Mesodermal cell (in vitro differentiated cells): ENCODE data around the gene AAMP.
A peak's percentile ranks its signal among the peaks of the same experiment; 100 is the strongest.

Experiments used
- H3K27ac ChIP-seq: 2 replicates; pipeline ENCODE4 v1.7.0; 2013; ENCODE audit warnings: mild to moderate bottlenecking, low read depth, low read length, moderate library complexity; ENCODE audit not compliant: severe bottlenecking
- H3K36me3 ChIP-seq: 2 replicates; pipeline ENCODE4 v1.7.1; 2013; ENCODE audit warnings: mild to moderate bottlenecking, low read length, moderate library complexity; ENCODE audit not compliant: control insufficient read depth, insufficient read depth
- H3K4me1 ChIP-seq: one replicate; pipeline ENCODE4 v1.7.1; 2013; ENCODE audit warnings: mild to moderate bottlenecking, low read length; ENCODE audit not compliant: insufficient read depth, control insufficient read depth, poor library complexity, severe bottlenecking
- H3K4me3 ChIP-seq: 2 replicates; pipeline ENCODE4 v1.7.0; 2013; ENCODE audit warnings: low read length, control low read depth, mild to moderate bottlenecking; ENCODE audit not compliant: insufficient read depth, poor library complexity, severe bottlenecking; ENCODE audit errors: extremely low read depth
- H3K9me3 ChIP-seq: 2 replicates; pipeline ENCODE4 v1.7.1; 2013; ENCODE audit warnings: mild to moderate bottlenecking, low read length, moderate library complexity; ENCODE audit not compliant: control insufficient read depth
- WGBS, 2 experiments: methylation state at CpG; one replicate each; pipeline ENCODE4 v1.1.5; 2013; ENCODE audit warnings: missing lambda C conversion rate in 2 of 2; ENCODE audit not compliant: insufficient coverage in 2 of 2; 5-methylcytosine and 5-hydroxymethylcytosine counted together

Gene AAMP

GRCh38 chr2:218263817-218264641 lies 5.9 kb downstream of the AAMP start:
- WGBS, 2 experiments, result 94 to 96% methylated on average over 12 to 15 of the region's 17 CpGs
- peaks cover 35% of the 10 kb centered on the region for H3K4me1 ChIP-seq
- no peak overlapping the region for H3K4me3 ChIP-seq
- peaks cover 53% of the 10 kb centered on the region for H3K36me3 ChIP-seq
- no peak overlapping the region for H3K27ac ChIP-seq
- H3K9me3 ChIP-seq, result no peaks in the 10 kb centered on the region

DNA sequence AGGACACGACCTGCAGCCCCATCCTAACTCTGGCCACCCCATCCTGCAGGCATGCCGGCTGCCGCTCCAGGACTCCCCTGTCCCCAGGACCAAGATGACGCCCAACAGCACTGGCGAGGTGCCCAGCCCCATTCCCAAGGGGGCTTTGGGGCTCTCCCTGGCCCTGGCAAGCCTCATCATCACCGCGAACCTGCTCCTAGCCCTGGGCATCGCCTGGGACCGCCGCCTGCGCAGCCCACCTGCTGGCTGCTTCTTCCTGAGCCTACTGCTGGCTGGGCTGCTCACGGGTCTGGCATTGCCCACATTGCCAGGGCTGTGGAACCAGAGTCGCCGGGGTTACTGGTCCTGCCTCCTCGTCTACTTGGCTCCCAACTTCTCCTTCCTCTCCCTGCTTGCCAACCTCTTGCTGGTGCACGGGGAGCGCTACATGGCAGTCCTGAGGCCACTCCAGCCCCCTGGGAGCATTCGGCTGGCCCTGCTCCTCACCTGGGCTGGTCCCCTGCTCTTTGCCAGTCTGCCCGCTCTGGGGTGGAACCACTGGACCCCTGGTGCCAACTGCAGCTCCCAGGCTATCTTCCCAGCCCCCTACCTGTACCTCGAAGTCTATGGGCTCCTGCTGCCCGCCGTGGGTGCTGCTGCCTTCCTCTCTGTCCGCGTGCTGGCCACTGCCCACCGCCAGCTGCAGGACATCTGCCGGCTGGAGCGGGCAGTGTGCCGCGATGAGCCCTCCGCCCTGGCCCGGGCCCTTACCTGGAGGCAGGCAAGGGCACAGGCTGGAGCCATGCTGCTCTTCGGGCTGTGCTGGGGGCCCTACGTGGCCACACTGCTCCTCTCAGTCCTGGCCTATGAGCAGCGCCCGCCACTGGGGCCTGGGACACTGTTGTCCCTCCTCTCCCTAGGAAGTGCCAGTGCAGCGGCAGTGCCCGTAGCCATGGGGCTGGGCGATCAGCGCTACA lies 7.0 kb downstream of the AAMP start:
- no peak overlapping the region for H3K27ac ChIP-seq
- WGBS, 2 experiments, result 96 to 97% methylated on average over 33 of the region's 39 CpGs
- no peak overlapping the region for H3K4me3 ChIP-seq
- no peaks in the 10 kb centered on the region for H3K9me3 ChIP-seq
- H3K36me3 ChIP-seq, result peaks cover 49% of the 10 kb centered on the region
- peaks cover 45% of the 10 kb centered on the region for H3K4me1 ChIP-seq

DNA sequence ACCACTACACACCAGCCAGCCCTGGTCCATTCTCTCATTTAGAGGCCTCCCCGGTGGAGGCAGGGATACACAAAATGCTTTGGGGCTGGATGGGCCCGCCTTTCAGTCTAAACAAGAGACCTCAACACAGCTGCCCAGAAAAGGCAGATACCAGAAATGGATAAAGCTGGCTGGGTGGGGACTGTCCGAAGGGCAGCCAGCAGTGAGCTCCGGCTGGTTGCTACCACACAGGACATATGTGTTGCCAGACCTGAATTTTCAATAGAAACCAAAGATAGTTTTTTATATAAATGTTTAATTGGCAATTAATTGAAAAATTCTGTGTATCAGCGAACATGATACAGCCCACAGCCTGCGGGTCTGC lies 7.7 kb downstream of the AAMP start:
- Histone ChIP-seq H3K27ac (peak overlapping the region; percentile 79), H3K4me1 (peaks cover 46% of the 10 kb centered on the region), H3K9me3 (no peaks in the 10 kb centered on the region), H3K4me3 (no peak overlapping the region), H3K36me3 (peaks cover 44% of the 10 kb centered on the region)
- 87 to 100% methylated on average over 2 to 3 of the region's 6 CpGs for WGBS, 2 experiments

GRCh38 chr2:218261423-218262236 lies 8.3 kb downstream of the AAMP start:
- Histone ChIP-seq H3K36me3 (peaks cover 44% of the 10 kb centered on the region), H3K4me1 (peaks cover 46% of the 10 kb centered on the region), H3K4me3 (no peak overlapping the region), H3K27ac (peak overlapping the region; percentile 79), H3K9me3 (no peaks in the 10 kb centered on the region)
- 88 to 100% methylated on average over 1 to 3 of the region's 8 CpGs for WGBS, 2 experiments

DNA sequence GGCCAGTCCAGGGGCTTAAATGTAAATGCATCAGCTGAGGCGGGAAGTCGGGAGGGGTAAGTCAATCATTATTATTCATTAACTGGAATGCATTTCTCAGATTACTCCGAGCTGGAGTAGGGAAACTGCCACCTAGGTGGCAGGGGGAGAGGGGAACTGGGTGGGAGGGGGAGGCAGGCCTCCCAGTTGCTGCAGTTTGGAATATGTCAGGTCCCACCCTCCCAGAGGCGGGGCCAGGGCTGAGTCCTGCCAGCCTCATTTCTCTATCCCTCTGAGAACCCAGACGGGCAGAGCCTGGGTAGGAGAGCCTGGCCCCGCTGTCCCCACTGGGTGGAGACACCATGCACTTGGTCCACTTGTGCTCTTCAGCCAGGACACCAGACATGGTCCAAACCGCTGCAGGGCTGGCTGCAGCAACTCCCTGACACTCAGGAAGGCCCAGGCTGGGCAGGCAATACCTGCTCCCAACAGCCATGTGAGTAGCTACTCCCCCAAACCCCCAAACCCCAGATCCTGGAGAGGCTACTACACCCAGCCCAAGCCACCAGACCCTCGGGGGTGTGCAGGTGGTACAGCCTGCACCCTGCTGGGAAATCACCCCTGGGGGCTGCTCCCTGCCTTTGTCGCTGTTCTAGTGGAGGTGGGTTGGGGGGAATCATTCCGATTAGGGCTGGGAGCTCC lies 9.1 kb downstream of the AAMP start, which contains the start of gene GPBAR1:
TSS of gene GPBAR1 (plus strand) at position 274 of the 681 bp plus-strand sequence. CDS start 1,710 bp downstream, outside the sequence.
- H3K4me3 ChIP-seq, result no peak within 1 kb of the TSS
- no peaks in the 10 kb centered on the region for H3K9me3 ChIP-seq
- 60 to 82% methylated on average over 4 to 5 of the region's 10 CpGs for WGBS, 2 experiments
- H3K4me1 ChIP-seq, result peaks cover 46% of the 10 kb centered on the region
- H3K27ac ChIP-seq, result peak within 1 kb of the TSS; percentile 95
- H3K36me3 ChIP-seq, result peaks cover 44% of the 10 kb centered on the region

- Histone ChIP-seq H3K4me1 (peaks cover 46% of the 10 kb centered on the region), H3K27ac (peak overlapping the region; percentile 95), H3K36me3 (peaks cover 47% of the 10 kb centered on the region), H3K9me3 (no peaks in the 10 kb centered on the region), H3K4me3 (no peak overlapping the region)
- 94 to 96% methylated on average over 2 to 3 of the region's 5 CpGs for WGBS, 2 experiments
Observed at GRCh38 chr2:218260166-218260565, 9.8 kb downstream of the AAMP start.

DNA sequence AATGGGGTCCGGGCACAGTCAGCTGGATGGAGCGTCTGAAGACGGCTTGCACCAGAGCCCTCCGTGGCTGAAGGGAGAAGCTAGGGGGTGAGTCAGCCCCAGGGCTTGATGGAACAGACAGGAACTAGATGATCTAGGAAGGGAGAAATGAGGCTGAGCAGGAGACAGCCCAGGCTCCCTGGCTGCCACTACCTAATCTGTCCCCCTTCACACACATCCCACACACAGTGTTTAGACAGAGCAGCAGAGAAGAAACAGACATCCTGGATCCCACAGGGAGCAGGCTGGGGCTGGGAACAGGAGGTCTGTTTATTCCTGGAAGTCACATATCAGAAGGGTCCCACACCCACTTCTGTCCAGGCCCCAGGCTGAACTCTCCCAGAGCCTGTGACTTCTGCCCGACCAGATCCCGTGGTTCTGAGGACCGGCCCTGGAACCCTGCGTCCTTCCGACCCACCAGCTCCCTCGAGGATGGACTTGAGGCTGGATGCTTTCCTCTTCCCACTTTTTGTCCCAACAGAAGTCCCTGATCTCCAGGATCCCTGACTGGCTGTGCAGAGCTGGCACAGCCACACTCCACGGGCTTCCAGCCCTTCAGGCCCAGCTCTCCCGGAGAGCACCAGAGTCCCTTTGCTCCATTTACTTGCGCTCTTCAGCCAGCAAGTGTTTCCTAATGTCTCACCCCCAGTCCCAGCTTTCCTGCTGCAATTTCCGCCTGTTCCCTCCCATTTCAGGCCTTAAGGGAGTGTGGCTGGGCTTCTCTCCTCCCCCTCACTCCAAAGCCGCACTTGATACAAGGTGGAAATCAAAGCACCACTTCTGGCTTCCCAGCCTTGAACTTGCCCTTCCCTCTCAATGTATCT lies 10.6 kb downstream of the AAMP start:
- WGBS, 2 experiments, result 69 to 71% methylated on average over 13 to 15 of the region's 15 CpGs
- Histone ChIP-seq H3K4me3 (no peak overlapping the region), H3K27ac (peak overlapping the region; percentile 95)

DNA sequence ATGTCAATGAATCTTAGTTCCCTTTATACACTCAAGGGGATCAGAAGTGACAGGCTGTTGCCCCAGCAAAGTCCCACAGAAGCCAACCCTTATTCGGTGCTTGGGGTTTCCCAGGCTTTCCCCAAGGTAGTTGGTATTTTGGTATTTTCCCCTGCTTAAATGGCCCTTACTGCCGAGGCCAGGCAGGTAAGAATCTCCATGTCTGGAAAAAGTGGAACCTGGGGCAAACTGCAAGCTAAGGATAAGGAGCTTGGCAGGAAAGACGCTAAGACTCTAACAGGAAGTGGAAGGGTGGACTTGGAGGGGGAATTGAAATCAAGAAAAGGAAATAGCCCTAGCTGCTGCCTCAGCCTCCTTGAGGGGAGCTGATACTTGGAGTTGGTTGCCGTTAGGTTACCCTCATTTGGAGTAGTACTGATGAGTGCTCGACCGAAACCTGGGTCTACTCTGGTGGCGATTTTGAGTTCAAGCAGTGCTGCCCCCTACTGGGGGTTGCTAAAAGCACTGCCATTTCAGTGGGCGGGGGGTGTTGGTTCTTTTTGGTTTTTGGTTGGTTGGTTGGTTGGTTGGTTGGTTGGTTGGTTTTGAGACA lies 12.5 kb downstream of the AAMP start:
- Histone ChIP-seq H3K27ac (peak overlapping the region; percentile 59), H3K4me3 (no peak overlapping the region), H3K36me3 (peaks cover 47% of the 10 kb centered on the region), H3K9me3 (no peaks in the 10 kb centered on the region), H3K4me1 (peaks cover 42% of the 10 kb centered on the region)
- WGBS, 2 experiments, result 79 to 87% methylated on average over 3 to 8 of the region's 8 CpGs

More for the DNA sequence above, 10.6 kb downstream of the AAMP start:
- peaks cover 46% of the 10 kb centered on the region for H3K4me1 ChIP-seq
- peaks cover 47% of the 10 kb centered on the region for H3K36me3 ChIP-seq
- H3K9me3 ChIP-seq, result no peaks in the 10 kb centered on the region
